GM12865 (cell line): Measurements from ENCODE around the gene ADK.

Experiments used
- DNase-seq: peaks from one replicate; pipeline ENCODE4 v3.0.0; 2010; ENCODE audit warnings: low read depth
- H3K4me3 ChIP-seq: 2 replicates; pipeline ENCODE4 v1.5.1; 2011; ENCODE audit warnings: mild to moderate bottlenecking, low read depth, low read length, control low read depth
- TF ChIP-seq, protein P1 (sequence below): IDR thresholded peaks from 2 replicates; pipeline ENCODE4 v1.5.1; 2011; ENCODE audit warnings: low read length, control low read depth, low read depth, inconsistent platforms; ENCODE audit not compliant: insufficient read depth; ENCODE audit errors: missing control alignments

ADK gene

DNA sequence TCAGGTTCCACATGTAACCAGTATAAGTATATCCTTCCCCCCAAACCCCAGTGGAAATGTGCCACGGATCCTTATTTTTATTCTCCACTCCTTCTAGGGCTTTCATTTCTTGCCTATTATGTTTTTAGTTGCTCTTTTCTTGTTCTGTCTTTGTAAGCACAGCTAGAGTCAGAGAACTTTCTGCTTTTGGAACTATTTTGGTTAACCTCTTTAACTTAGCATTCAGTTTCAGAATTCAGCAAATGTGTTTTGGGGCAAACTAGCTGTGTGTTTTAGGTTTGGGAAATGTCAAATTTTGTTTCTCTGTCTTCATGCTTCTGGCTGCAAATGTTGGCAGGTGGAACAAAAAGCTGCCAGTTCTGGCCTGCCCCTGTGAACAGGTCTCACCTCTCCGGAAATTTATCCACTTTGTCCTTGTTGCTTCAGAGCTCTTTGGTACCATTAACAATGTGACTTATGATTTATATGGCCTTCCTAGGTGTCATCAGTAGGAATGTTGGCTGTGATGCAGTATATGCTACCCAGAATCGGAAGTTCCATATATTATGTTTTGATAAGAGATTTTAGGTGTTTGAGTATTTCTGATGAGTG is 156.1 kb downstream of the ADK start:
- DNase-seq: peak; percentile 38
- TF ChIP-seq, protein P1, sequence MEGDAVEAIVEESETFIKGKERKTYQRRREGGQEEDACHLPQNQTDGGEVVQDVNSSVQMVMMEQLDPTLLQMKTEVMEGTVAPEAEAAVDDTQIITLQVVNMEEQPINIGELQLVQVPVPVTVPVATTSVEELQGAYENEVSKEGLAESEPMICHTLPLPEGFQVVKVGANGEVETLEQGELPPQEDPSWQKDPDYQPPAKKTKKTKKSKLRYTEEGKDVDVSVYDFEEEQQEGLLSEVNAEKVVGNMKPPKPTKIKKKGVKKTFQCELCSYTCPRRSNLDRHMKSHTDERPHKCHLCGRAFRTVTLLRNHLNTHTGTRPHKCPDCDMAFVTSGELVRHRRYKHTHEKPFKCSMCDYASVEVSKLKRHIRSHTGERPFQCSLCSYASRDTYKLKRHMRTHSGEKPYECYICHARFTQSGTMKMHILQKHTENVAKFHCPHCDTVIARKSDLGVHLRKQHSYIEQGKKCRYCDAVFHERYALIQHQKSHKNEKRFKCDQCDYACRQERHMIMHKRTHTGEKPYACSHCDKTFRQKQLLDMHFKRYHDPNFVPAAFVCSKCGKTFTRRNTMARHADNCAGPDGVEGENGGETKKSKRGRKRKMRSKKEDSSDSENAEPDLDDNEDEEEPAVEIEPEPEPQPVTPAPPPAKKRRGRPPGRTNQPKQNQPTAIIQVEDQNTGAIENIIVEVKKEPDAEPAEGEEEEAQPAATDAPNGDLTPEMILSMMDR: no peak
- H3K4me3 ChIP-seq: peak overlapping the region; percentile 4; the same call in 1 of the 2 replicates

DNA sequence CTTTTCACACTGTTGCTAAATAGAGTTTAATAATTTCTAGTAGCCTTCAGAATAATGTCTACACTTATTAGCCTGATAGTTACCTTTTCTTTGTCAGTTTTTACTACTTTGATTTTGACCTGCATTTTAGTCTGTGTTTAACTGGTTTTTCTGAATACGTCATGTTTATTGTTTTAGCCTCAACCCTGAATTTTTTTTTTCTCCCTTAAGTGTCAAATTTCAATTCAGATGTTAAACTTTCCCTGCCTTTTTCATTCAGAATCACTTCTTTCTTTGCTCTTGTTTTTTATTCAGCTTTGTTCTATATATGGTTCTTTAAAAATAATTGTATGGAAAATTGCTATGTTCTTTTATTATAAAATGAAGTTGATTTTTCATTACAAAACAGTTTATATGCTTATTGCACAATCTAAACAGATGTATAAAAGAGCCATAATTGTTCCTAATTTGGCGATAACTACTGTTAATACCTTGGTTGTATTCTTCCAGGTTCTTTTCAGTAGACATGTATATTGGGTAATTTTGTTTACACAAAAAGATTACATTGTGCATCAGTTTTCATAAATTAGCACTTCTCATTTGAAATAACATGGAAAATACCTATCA is 159.7 kb downstream of the ADK start:
- no peak for DNase-seq
- H3K4me3 ChIP-seq: no peak overlapping the region

DNA sequence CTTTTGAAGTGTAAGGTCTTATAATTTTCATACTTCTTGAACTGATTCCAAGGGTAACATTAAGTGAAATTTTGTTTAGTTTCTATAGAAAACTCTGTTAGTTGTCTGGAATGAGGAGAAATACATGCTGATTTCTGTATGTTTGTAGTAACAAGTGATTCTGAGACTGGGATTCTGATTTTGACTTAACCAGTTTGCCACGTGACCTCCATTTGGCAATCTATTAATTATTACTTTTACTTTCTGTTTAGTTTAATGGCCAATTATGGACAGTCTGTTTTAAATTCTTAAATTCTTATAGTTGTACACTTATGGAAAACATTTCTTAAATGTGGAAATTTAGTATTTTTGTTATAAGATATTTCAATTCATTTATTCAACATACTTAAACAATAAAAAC is 163.1 kb downstream of the ADK start:
- DNase-seq: peak; percentile 9
- H3K4me3 ChIP-seq: no peak overlapping the region
- TF ChIP-seq, protein P1: no peak

More for the DNA sequence above, 159.7 kb downstream of the ADK start:
- TF ChIP-seq, protein P1: no peak

DNA sequence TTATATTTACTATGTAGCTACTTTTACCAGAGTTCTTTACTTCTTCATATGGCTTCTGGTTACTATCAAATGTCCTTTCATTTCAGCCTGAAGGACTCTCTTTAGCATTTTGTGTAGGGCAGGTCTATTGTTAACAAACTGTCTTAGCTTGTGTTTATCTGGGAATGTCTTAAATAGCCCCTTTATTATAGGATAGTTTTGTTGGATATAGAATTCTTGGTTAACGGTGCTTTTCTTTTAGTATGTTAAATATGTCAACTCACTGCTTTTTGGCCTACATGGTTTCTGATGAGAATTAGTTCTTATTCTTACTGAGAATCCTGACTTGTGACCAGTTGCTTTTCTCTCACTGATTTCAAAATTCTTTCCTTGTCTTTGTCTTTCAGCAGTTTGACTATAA is 169.0 kb downstream of the ADK start:
- TF ChIP-seq, protein P1: no peak
- DNase-seq: no peak
- H3K4me3 ChIP-seq: no peak overlapping the region

DNA sequence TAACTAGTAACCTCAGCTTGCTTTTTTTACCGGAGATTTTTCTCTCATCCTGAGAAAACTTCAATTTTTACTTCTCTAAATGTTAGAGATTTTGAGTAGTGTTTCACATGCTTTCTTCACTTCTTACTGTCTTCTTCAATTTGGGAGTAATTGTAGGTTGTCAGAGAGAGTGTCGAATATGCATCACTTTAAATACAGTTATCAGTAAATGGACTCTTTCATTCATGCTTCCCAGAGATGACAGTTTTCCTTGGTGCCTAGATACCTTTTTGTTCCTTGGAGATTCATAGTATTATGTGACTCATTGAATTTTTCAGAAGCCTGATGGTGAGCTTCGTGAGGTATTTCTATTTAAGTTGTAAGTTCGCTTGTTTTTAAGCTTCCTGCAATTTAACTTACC is 169.7 kb downstream of the ADK start:
- no peak overlapping the region for H3K4me3 ChIP-seq
- TF ChIP-seq, protein P1: no peak
- DNase-seq: no peak

DNA sequence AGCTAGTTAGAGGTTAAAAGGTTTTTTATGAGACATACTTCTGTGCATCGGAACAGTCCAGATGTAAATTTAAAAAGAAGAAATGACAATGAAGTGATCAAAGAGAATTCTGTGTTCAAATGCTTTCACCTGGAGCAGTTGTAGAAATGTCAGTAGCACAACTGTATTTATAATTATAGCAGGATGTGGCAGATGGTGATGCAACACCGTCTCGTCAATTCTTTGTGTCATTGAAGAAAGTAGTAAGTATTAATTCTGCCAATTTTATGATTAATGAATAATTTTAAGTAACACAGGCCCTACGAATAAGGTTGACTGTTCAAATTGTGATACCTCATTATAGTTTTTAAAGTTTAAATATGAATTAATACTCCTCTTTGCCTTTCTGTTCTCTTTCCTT is 171.1 kb downstream of the ADK start:
- DNase-seq: no peak
- TF ChIP-seq, protein P1: no peak
- H3K4me3 ChIP-seq: no peak overlapping the region

DNA sequence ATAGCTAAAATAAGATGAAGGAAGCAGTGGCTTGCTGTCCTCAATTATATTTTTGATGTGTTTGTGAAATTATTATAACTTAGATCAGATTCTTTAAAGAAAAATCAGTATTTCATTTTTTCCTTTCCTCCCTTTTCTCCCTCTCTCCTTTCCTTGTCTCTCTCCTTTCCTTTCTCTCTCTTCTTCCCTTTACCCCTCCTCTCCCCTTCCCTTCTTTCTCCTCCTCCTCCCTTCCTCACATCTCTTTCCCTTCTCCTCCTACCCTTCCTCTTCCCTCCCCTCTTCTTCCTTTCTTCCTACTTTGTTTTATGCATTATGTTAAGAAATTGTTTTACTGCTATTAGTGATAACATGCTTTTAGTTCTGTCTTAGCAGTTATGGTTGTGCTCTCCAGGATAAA is 171.5 kb downstream of the ADK start:
- TF ChIP-seq, protein P1: no peak
- H3K4me3 ChIP-seq: no peak overlapping the region
- no peak for DNase-seq
